Gastrocnemius medialis (tissue), 4 donors: ENCODE data around the gene NGEF. TPM values are rescaled to one million over a fixed set of nuclear protein-coding genes. Genes with fewer than 3 reads are reported as not detected.

Experiments used
- ATAC-seq, 2 donors: fragments of 150-250 bp; one replicate each; pipeline ENCODE4 v1.9.1; 2016
- DNase-seq, 2 donors: peaks; one replicate each; pipeline ENCODE4 v3.0.0-alpha.2; 2019
- H3K27ac ChIP-seq, 4 donors: fragments of 200-600 bp; sonication (generic); 1 replicate in 1 of 4; 2 replicates in 3 of 4; pipeline ENCODE4 v1.5.1; 2016 to 2018; ENCODE audit warnings: mild to moderate bottlenecking in 2 of 4, moderate library complexity in 1 of 4
- H3K27me3 ChIP-seq, 3 donors: fragments of 200-600 bp; sonication (generic) in 2 of 3; 1 replicate in 1 of 3; 2 replicates in 2 of 3; pipeline versions ENCODE4 v1.5.1 to v1.6.0; 2016 to 2019; ENCODE audit warnings: mild to moderate bottlenecking in 1 of 3, moderate library complexity in 1 of 3
- H3K36me3 ChIP-seq, 2 donors: fragments of 200-600 bp; sonication (generic) in 1 of 2; one replicate each; pipeline ENCODE4 v1.5.1; 2017 to 2018
- H3K4me1 ChIP-seq, 2 donors: fragments of 200-600 bp; sonication (generic) in 1 of 2; one replicate each; pipeline ENCODE4 v1.5.1; 2016 to 2017; ENCODE audit warnings: mild to moderate bottlenecking in 2 of 2
- H3K4me3 ChIP-seq, 4 donors: fragments of 200-600 bp; sonication (generic) in 3 of 4; 1 replicate in 1 of 4; 2 replicates in 3 of 4; pipeline ENCODE4 v1.5.1; 2016 to 2019; ENCODE audit warnings: mild to moderate bottlenecking in 2 of 4
- H3K9me3 ChIP-seq, 3 donors: fragments of 200-600 bp; sonication (generic) in 2 of 3; 1 replicate in 1 of 3; 2 replicates in 2 of 3; pipeline ENCODE4 v1.5.1; 2016 to 2019
- CTCF ChIP-seq, 5 experiments: fragments of 450-650 bp in 3 of 5; fragments of 200-600 bp in 2 of 5; sonication (generic) in 2 of 5; IDR thresholded peaks in 4 of 5; conservative IDR thresholded peaks in 1 of 5; 1 replicate in 4 of 5; 2 replicates in 1 of 5; pipeline ENCODE4 v1.5.1; 2016 to 2019; ENCODE audit warnings: antibody characterized with exemption in 5 of 5, mild to moderate bottlenecking in 3 of 5, moderate library complexity in 3 of 5
- POLR2A ChIP-seq, 2 donors: fragments of 450-650 bp; IDR thresholded peaks; one replicate each; pipeline ENCODE4 v1.6.1; 2017; ENCODE audit warnings: antibody characterized with exemption in 2 of 2, mild to moderate bottlenecking in 2 of 2, moderate library complexity in 2 of 2
- in situ Hi-C, 4 donors: fragments of 200-750 bp; cut with MboI; loops; one replicate each; pipeline versions ENCODE4 v1.15.0 to v1.8.0; 2017; ENCODE audit warnings: low sequenced_read_pairs in 4 of 4
- intact Hi-C: fragments of 100-400 bp; cut with DNase I; formaldehyde crosslinking; loops from one replicate; pipeline ENCODE4 v1.15.1; 2023; ENCODE audit warnings: low total_unique reads
- total RNA-seq, 4 donors: library from RNA; depleted of rRNA; stranded (reverse); fragments of >200 nt; gene quantifications; one replicate each; pipeline versions ENCODE4 v1.1.0 to v1.2.3, GENCODE V29; 2016

NGEF gene
- total RNA-seq, 4 donors from 2014 or later, result 0.66 to 1.5 (median 0.84) TPM; not detected in 1

- no peak for TF ChIP-seq POLR2A (IDR thresholded peaks at IDR 0.05)
- TF ChIP-seq CTCF (IDR thresholded peaks at IDR 0.05 in 4 of 5, conservative IDR thresholded peaks at IDR 0.05 in 1 of 5), result no peak
- DNase-seq (no peak), ATAC-seq (no peak)
- Histone ChIP-seq H3K4me1 (no peaks in the 10 kb centered on the region), H3K4me3 (no peak overlapping the region), H3K27me3 (no peaks in the 10 kb centered on the region), H3K9me3 (no peaks in the 10 kb centered on the region), H3K27ac (no peak overlapping the region), H3K36me3 (no peaks in the 10 kb centered on the region)
- intact Hi-C loops (no loop called here), in situ Hi-C loops (no loop called here)
Measured at GRCh38 chr2:233010569-233011267, 2.3 kb downstream of the NGEF start.

GRCh38 chr2:233009661-233010060, 3.4 kb downstream of the NGEF start:
- Histone ChIP-seq H3K36me3 (no peaks in the 10 kb centered on the region), H3K9me3 (no peaks in the 10 kb centered on the region), H3K4me1 (no peaks in the 10 kb centered on the region), H3K27me3 (no peaks in the 10 kb centered on the region), H3K27ac (no peak overlapping the region), H3K4me3 (no peak overlapping the region)
- ATAC-seq, result no peak
- DNase-seq, result no peak
- in situ Hi-C loops, result no loop called here
- intact Hi-C loops, result no loop called here
- TF ChIP-seq POLR2A (IDR thresholded peaks at IDR 0.05), result no peak
- no peak for TF ChIP-seq CTCF (IDR thresholded peaks at IDR 0.05 in 4 of 5, conservative IDR thresholded peaks at IDR 0.05 in 1 of 5)

- TF ChIP-seq POLR2A (IDR thresholded peaks at IDR 0.05), result no peak
- TF ChIP-seq CTCF (IDR thresholded peaks at IDR 0.05 in 4 of 5, conservative IDR thresholded peaks at IDR 0.05 in 1 of 5), result no peak
- H3K9me3 ChIP-seq, result no peaks in the 10 kb centered on the region
- in situ Hi-C loops (no loop called here), intact Hi-C loops (no loop called here)
- ATAC-seq, result no peak
- no peak for DNase-seq
- no peak overlapping the region for H3K4me3 ChIP-seq
- H3K27me3 ChIP-seq, result no peaks in the 10 kb centered on the region
- H3K36me3 ChIP-seq, result no peaks in the 10 kb centered on the region
- H3K27ac ChIP-seq, result no peak overlapping the region
- no peaks in the 10 kb centered on the region for H3K4me1 ChIP-seq
Measured at GRCh38 chr2:233007739-233008138, 5.3 kb downstream of the NGEF start.

- Histone ChIP-seq H3K27ac (no peak overlapping the region), H3K4me3 (no peak overlapping the region), H3K4me1 (no peaks in the 10 kb centered on the region), H3K9me3 (no peaks in the 10 kb centered on the region), H3K36me3 (no peaks in the 10 kb centered on the region), H3K27me3 (no peaks in the 10 kb centered on the region)
- no peak for DNase-seq
- TF ChIP-seq POLR2A (IDR thresholded peaks at IDR 0.05) (no peak), CTCF (IDR thresholded peaks at IDR 0.05 in 4 of 5, conservative IDR thresholded peaks at IDR 0.05 in 1 of 5) (no peak)
- no peak for ATAC-seq
- intact Hi-C loops (no loop called here), in situ Hi-C loops (no loop called here)
Measured at GRCh38 chr2:233007270-233007669, 5.8 kb downstream of the NGEF start.

GRCh38 chr2:233006648-233007047, 6.4 kb downstream of the NGEF start:
- Histone ChIP-seq H3K36me3 (no peaks in the 10 kb centered on the region), H3K4me3 (no peak overlapping the region), H3K4me1 (no peaks in the 10 kb centered on the region), H3K9me3 (no peaks in the 10 kb centered on the region), H3K27ac (no peak overlapping the region), H3K27me3 (no peaks in the 10 kb centered on the region)
- intact Hi-C loops (no loop called here), in situ Hi-C loops (no loop called here)
- TF ChIP-seq POLR2A (IDR thresholded peaks at IDR 0.05), result no peak
- no peak for TF ChIP-seq CTCF (IDR thresholded peaks at IDR 0.05 in 4 of 5, conservative IDR thresholded peaks at IDR 0.05 in 1 of 5)
- DNase-seq (no peak), ATAC-seq (no peak)
